ENCODE measurements around the gene DDTL.
"Not testable (repeated sequence)": the region's sequence is repeated elsewhere in the genome, so short reads cannot be mapped to it uniquely, and the experiment has no call there.

GRCh38 chr22:23953485-23953884, 13.2 kb upstream of the DDTL start:
- not testable (repeated sequence) for TF ChIP-seq POLR2A (IDR thresholded peaks at IDR 0.05; ENCODE audit: low read length); GATA1 (IDR thresholded peaks at IDR 0.05; ENCODE audit: low read depth, low read length)
